GM18499 (cell line): Measurements from ENCODE around the gene RNU2-63P.
"Not testable (repeated sequence)": the region's sequence is repeated elsewhere in the genome, so short reads cannot be mapped to it uniquely, and the experiment has no call there.

Source experiments
- ATAC-seq: cut with Tn5 transposase; IDR thresholded peaks from one replicate; pipeline ENCODE4 v1.9.1; 2021; ENCODE audit warnings: moderate number of reproducible peaks; ENCODE audit not compliant: insufficient read depth, unreplicated experiment

RNU2-63P gene

GRCh38 chr2:88016086-88016959 is at the start of gene RNU2-63P:
RNU2-63P (minus strand) TSS chr2:88016547.
- ATAC-seq, result peak; percentile 64

DNA sequence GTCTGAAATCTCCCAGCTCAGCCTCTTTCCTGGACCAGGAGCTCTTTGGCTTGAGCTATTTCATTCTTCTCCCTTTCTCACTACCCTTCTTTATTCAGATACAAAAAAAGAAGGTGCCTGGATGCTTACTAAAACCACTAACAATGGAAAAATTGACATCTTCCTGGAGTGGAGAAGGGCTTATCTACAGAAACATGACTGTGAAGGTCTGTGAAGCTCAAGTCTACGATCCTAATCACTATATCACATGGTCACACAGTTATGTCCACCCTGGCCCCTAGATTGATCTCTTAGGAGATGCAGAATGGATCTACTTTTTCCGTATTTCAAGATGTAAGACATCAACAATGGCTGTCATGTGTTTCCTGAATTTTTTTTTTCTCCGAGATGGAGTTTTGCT is 44.9 kb upstream of the RNU2-63P start:
- no peak for ATAC-seq

DNA sequence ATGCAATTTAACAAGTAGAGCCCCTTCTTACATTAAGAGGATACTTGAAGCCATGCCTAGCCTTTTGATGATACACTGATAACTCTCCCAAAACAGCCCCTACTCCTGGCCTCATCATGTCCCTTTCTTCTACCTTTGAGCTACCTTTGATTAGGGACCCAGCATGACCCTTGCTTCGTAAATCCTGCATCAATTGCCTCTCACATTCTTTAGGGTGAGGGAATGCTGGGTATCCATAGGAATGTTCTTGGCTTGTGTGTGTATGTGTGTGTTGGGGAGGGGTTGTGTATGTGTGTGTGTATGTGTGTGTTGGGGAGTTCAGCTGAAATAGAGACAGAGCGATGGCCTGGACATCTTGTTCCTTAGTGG is 44.5 kb upstream of the RNU2-63P start:
- ATAC-seq, result no peak

DNA sequence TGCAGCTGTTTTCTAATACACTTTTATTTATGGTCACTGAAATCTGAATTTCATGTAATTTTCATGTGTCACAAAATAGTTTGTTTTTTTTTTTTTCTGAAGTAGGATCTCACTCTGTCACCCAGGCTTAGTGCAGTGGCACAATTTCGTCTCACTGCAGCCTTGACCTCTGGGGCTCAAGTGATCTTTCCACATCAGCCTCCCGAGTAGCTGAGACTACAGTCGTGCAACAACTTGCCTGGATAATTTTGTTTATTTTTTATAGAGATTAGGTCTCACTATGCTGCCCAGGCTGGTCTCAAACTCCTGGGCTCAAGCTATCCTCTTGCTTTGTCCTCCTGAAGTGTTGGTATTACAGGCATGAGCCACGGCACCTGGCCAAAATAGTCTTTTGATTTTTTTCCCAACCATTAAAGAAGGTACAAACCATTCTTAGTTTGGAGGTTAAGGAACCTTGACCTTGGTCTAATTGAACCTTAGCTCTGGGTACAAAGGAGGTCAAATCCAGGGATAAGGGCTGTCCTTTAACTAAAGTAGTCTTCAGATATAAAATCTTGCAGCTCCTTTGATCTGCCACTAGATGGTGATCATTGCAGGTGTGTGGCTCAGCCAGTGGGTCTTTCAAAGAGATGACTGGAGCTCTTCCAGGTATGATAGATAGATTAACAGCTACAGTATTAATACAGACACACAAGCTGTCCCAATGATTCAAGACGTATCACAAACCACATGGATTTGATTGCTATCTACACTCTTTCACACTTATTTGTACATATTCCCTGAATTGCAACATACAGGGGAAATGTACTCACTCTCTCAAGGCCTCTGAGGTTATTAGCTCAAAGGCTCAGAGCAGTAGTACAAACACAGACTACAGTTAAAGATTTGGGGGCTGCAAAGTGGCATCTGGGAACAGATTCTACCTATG is 43.9 kb upstream of the RNU2-63P start:
- no peak for ATAC-seq

DNA sequence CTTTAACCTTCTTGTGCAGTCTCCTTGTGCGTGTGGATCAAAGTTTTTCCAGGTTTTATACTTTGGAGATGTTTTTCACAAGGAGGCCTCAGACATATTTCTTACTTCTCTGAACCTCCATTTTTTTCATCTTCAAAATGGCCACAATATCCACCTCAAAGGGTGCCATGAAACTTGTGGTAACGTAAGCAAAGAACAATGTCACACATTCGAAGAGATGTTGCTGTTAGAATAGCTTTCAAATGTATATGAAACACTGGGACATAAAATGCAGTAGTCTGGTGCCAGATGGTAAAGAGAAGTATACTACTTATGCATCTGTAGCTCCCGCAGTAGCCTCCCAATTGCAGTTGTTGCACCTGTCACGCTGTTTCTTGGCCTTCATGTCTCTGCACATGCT is 41.8 kb upstream of the RNU2-63P start:
- ATAC-seq, result no peak

- no peak for ATAC-seq
Observed at GRCh38 chr2:88057437-88057844, 41.1 kb upstream of the RNU2-63P start.

DNA sequence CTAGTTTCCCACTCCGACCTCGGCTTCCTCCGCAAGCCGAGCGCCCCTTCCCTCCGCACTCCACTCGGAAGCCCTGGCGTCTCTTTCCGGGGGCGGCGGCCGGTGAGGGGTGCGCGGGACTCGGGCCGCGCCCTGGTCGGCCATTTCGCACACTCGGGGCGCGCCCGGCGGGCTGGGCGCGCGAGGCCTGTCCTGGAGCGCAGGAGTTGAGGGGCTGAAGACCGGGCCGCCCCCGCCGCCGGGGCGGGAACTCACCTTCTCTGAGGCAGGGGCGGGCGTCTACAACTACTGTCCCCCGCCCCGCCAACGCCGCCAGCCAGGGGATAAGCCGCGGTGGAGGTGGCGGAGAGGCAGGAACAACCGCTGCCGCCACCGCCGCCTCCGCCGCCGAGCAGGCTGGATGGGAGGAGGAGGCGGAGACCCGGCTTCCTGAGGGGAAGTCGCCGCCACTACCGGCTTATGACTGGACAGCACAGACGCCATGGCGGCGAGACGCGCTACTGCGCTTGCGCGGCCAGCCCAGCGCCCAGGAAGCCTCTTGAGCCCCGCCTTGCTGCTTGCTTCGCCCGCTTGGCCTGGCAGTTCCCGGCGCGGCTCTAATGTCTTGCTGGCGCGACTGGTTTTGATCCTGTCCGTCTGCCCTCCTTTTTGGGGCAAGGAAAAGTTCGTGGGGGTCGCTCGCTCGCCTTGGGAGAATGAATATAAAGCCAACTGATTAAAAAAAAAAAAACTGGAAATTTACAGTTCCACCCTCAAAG is 39.2 kb upstream of the RNU2-63P start, which contains the start of gene KRCC1:
Gene KRCC1, minus strand, starts transcription at position 413 of the 758 bp plus-strand sequence. CDS start 27,220 bp downstream, outside the sequence.
- peak; percentile 82 for ATAC-seq

- ATAC-seq, result no peak
Observed at GRCh38 chr2:88054782-88055370, 38.5 kb upstream of the RNU2-63P start.

GRCh38 chr2:88053934-88054781 is 37.8 kb upstream of the RNU2-63P start:
- no peak for ATAC-seq

DNA sequence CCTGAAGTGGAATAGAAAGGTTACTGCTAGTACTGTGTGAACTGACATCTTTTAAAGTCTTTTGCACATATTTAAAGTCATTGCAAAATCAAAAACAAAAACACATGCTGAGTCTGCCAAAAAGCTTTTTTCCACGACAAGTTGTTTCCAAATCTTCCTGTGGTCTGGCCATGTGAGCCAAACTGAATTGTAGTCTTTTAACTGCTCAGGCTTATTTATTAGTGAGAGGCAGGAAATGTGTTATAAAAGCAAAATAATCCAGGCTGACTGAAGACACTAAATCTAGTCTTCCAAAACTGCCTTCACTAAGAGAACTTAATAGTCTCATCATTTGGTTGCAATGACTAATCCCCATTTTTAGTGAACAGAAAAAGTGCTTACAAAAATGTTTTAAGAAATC is 36.9 kb upstream of the RNU2-63P start:
- ATAC-seq, result no peak

GRCh38 chr2:88051792-88052191 is 35.4 kb upstream of the RNU2-63P start:
- ATAC-seq, result no peak

- ATAC-seq, result no peak
Observed at GRCh38 chr2:88049622-88050021, 33.3 kb upstream of the RNU2-63P start.

DNA sequence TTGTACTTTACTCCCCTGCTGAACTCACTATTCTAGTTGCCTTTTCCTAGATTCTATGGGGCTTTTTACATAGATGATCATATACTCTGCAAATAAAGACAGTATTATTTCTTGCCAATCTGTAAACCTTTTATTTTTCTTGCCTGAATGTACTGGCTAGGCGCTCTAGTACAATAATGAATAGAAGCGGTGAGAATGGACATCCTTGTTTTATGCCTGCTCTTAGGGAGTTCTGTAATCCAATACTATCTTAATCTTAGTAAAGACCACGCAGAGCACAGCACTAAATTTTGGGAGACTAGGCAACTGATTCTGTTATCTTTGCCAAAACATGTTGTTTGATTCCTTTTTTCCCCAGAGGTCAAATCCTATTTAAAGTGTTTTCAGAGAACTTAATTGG is 32.2 kb upstream of the RNU2-63P start:
- no peak for ATAC-seq

DNA sequence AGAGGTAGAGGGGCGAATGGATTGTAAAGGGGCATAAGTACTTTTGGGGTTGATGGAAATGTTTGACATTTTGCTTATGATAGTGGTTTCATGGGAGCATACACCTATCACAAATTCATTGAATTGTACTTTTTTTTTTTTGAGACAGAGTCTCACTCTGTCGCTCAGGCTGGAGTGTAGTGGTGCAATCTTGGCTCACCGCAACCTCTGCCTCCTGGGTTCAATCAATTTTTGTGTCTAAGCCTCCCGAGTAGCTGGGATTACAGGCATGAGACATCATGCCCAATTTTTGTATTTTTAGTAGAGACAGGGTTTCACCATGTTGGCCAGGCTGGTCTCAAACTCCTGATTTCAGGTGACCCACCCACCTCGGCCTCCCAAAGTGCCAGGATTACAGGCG is 29.2 kb upstream of the RNU2-63P start:
- not testable (repeated sequence) for ATAC-seq

GRCh38 chr2:88042476-88042875 is 26.1 kb upstream of the RNU2-63P start:
- no peak for ATAC-seq

- no peak for ATAC-seq
Observed at GRCh38 chr2:88038263-88039105, 22.1 kb upstream of the RNU2-63P start.

DNA sequence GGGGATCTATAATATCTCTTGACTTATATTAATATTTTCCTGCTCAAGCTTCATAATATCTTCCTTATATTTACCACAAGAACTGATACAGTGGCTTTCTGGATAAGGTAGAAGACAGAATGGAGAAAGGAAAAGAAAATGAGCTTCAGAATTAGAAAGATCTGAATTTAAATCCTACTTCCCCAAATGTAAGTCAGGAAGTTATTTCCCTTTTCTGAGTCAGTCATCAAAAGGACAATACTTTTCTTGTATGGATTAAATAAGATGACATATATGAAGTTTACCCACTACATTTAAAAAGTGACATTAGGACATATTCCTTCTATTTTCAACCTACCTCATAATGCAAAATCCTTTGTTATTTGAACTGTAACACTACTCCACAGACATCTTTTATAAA is 20.3 kb upstream of the RNU2-63P start:
- ATAC-seq, result no peak

- ATAC-seq, result no peak
Observed at GRCh38 chr2:88036182-88036581, 19.8 kb upstream of the RNU2-63P start.
